SK-N-SH (cell line): ENCODE data around the gene CA4.

Experiments
- CTCF ChIP-seq: fragments of 200-600 bp; sonication (generic); IDR thresholded peaks from 2 replicates; pipeline ENCODE4 v1.6.1; 2017; ENCODE audit warnings: antibody characterized with exemption, mild to moderate bottlenecking, moderate library complexity
- EP300 ChIP-seq, 2 experiments: IDR thresholded peaks; 2 replicates each; pipeline versions ENCODE4 v1.4.0 to v1.6.1; 2012; ENCODE audit warnings: borderline replicate concordance in 1 of 2, low read depth in 1 of 2, low read length in 1 of 2
- MXI1 ChIP-seq: IDR thresholded peaks from 2 replicates; pipeline ENCODE4 v1.6.1; 2012; ENCODE audit warnings: mild to moderate bottlenecking, low read depth, low read length, improper control_type of control experiment
- POLR2AphosphoS5 ChIP-seq: IDR thresholded peaks from 2 replicates; pipeline ENCODE4 v1.6.1; 2012; ENCODE audit warnings: low read depth, low read length
- RAD21 ChIP-seq: IDR thresholded peaks from 2 replicates; pipeline ENCODE4 v1.6.1; 2012; ENCODE audit warnings: mild to moderate bottlenecking, low read length
- RFX5 ChIP-seq: IDR thresholded peaks from 2 replicates; pipeline ENCODE4 v1.6.1; 2012; ENCODE audit warnings: mild to moderate bottlenecking, improper control_type of control experiment, low read length
- USF2 ChIP-seq: fragments of 150-350 bp; IDR thresholded peaks from 2 replicates; pipeline ENCODE4 v1.6.1; 2017; ENCODE audit warnings: antibody characterized with exemption, low read length, low read depth, borderline replicate concordance
- YY1 ChIP-seq: IDR thresholded peaks from 2 replicates; pipeline ENCODE4 v1.4.0; 2012; ENCODE audit warnings: low read depth, mild to moderate bottlenecking

GRCh38 chr17:60193482-60193881, 43.7 kb downstream of the CA4 start:
- TF ChIP-seq USF2 (no peak), MXI1 (no peak), YY1 (no peak), RAD21 (no peak), POLR2AphosphoS5 (no peak), RFX5 (no peak), CTCF (no peak), EP300 (IDR thresholded peaks at IDR 0.05; ENCODE audit: borderline replicate concordance in 1 of 2, low read depth in 1 of 2, low read length in 1 of 2) (no peak)
